Gastrocnemius medialis (tissue), 4 donors: Measurements from ENCODE around the gene FAAP20.

Experiments
- CTCF ChIP-seq, 5 experiments: fragments of 450-650 bp in 3 of 5; fragments of 200-600 bp in 2 of 5; sonication (generic) in 2 of 5; IDR thresholded peaks in 4 of 5; conservative IDR thresholded peaks in 1 of 5; 1 replicate in 4 of 5; 2 replicates in 1 of 5; pipeline ENCODE4 v1.5.1; 2016 to 2019; ENCODE audit warnings: antibody characterized with exemption in 5 of 5, mild to moderate bottlenecking in 3 of 5, moderate library complexity in 3 of 5
- POLR2A ChIP-seq, 2 donors: fragments of 450-650 bp; IDR thresholded peaks; one replicate each; pipeline ENCODE4 v1.6.1; 2017; ENCODE audit warnings: antibody characterized with exemption in 2 of 2, mild to moderate bottlenecking in 2 of 2, moderate library complexity in 2 of 2

- no peak for TF ChIP-seq CTCF (IDR thresholded peaks at IDR 0.05 in 4 of 5, conservative IDR thresholded peaks at IDR 0.05 in 1 of 5)
- TF ChIP-seq POLR2A (IDR thresholded peaks at IDR 0.05), result no peak
Observed at GRCh38 chr1:2180297-2181245, 14.0 kb downstream of the FAAP20 start.
